ENCODE results near the gene PTPRA.
"Not testable (repeated sequence)": the region's sequence is repeated elsewhere in the genome, so short reads cannot be mapped to it uniquely, and the experiment has no call there.

PTPRA gene

GRCh38 chr20:2873010-2873746 lies at the start of gene PTPRA:
TSS of gene PTPRA (plus strand) at chr20:2873481. CDS start at chr20:2964278, 90,797 bp downstream.
- DNase-seq: peak; percentile 42

GRCh38 chr20:2825761-2826160 lies 47.5 kb upstream of the PTPRA start:
- no peak for DNase-seq

- DNase-seq: no peak
Observed at GRCh38 chr20:2826655-2827054, 46.6 kb upstream of the PTPRA start.

- no peak for DNase-seq
Observed at GRCh38 chr20:2829376-2829775, 43.9 kb upstream of the PTPRA start.

- not testable (repeated sequence) for DNase-seq
Observed at GRCh38 chr20:2831206-2831605, 42.1 kb upstream of the PTPRA start.

- no peak for DNase-seq
Observed at GRCh38 chr20:2833761-2834160, 39.5 kb upstream of the PTPRA start.

GRCh38 chr20:2834401-2835110 lies 38.7 kb upstream of the PTPRA start:
- DNase-seq: no peak

- no peak for DNase-seq
Observed at GRCh38 chr20:2835331-2835796, 37.9 kb upstream of the PTPRA start.

GRCh38 chr20:2836035-2836434 lies 37.2 kb upstream of the PTPRA start:
- no peak for DNase-seq

GRCh38 chr20:2837221-2837960 lies 35.9 kb upstream of the PTPRA start:
- DNase-seq: no peak

GRCh38 chr20:2838170-2838797 lies 35.0 kb upstream of the PTPRA start:
- no peak for DNase-seq

GRCh38 chr20:2838847-2839671 lies 34.2 kb upstream of the PTPRA start:
- DNase-seq: no peak

- no peak for DNase-seq
Observed at GRCh38 chr20:2839732-2840137, 33.5 kb upstream of the PTPRA start.

- peak; percentile 37 for DNase-seq
Observed at GRCh38 chr20:2840138-2840966, 32.9 kb upstream of the PTPRA start, which contains the start of the genes PCED1A and VPS16. TSS of gene PCED1A (minus strand) at chr20:2840655. CDS start at chr20:2839912, 743 bp downstream. TSS of gene VPS16 (plus strand) at chr20:2840745. CDS start at chr20:2840775, 30 bp downstream.

GRCh38 chr20:2840967-2841531 lies 32.2 kb upstream of the PTPRA start:
- no peak for DNase-seq

GRCh38 chr20:2845607-2846006 lies 27.7 kb upstream of the PTPRA start:
- no peak for DNase-seq

- DNase-seq: no peak
Observed at GRCh38 chr20:2846698-2847097, 26.6 kb upstream of the PTPRA start.

- no peak for DNase-seq
Observed at GRCh38 chr20:2847802-2848201, 25.5 kb upstream of the PTPRA start.

- DNase-seq: no peak
Observed at GRCh38 chr20:2849529-2849928, 23.8 kb upstream of the PTPRA start.

- no peak for DNase-seq
Observed at GRCh38 chr20:2851086-2851485, 22.2 kb upstream of the PTPRA start.

- no peak for DNase-seq
Observed at GRCh38 chr20:2858591-2858990, 14.7 kb upstream of the PTPRA start.
